Activated CD8-positive, alpha-beta memory T cell treated with anti-CD3 and anti-CD28 coated beads for 1 hour (primary cell): ENCODE data around the gene VAT1L.

Experiments used
- DNase-seq, 2 donors: peaks; one replicate each; pipeline ENCODE4 v3.0.0-alpha.2; 2020; ENCODE audit warnings: low read depth in 1 of 2; ENCODE audit errors: extremely low read depth in 1 of 2

VAT1L gene

GRCh38 chr16:77833921-77834634, 45.7 kb downstream of the VAT1L start:
- no peak for DNase-seq

DNA sequence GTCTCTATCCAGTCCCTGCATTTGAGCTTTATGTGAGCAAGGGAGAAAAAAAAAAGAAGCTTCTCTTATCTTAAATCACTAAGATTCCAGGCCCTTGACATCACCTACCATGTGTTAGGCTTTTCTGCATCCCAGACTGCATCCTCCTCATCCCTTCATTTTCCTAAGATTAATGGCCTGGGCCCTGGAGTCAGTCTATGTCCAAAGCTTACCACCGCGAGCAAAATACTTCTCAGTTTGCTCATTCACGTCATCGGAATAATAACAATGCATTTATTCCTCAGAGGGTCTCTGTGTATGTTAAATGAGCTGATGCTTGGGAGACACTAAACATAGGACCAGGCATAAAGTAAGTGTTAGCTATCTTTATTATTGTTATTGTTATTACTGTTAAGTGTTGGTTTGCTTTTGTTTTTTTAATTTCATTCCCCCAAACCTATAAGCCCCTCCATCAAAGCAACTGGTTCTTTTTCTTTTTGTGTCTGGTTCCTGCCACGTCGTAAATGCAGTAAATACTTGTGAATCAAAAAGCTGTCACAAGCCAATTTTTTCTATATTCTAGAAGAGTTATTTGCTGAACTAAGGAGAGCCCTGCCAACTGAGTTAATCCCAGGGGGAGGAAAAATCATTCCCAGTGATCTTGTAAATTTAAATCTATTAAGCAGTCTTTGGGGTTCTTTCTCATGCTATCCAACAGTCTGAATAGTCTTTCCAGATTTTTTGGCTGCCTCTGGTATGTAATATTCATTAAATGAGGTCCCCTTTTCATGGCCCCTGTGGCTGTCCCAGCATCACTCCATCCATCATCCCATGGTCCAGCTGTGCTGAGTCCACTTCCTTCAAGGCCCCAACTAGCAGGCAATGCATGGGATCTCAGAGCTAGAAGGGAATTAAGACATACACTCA, 46.5 kb downstream of the VAT1L start:
- DNase-seq, result no peak

- DNase-seq, result no peak
Measured at GRCh38 chr16:77836801-77837200, 48.4 kb downstream of the VAT1L start.

GRCh38 chr16:77838597-77839255, 50.4 kb downstream of the VAT1L start:
- DNase-seq, result no peak

DNA sequence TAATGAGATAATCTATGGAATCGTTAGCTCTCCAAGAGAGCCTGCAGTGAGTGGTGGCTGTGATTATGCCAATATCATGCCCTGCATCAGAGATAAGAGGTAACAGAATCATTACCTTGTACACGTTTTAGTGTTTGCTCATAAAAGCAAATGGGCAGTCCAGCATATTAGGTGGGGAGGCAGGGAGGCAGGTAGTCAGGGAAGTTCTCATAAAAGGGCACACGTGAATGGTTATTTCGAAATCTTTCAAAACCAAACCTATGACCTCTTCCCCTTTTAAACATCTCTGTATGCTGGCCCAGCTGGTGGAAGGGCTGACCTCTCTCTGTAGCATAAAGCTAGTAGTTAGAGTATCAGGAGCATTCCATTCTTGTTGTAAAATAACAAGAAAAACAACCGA, 51.7 kb downstream of the VAT1L start:
- DNase-seq, result no peak

GRCh38 chr16:77840673-77841501, 52.5 kb downstream of the VAT1L start:
- no peak for DNase-seq

DNA sequence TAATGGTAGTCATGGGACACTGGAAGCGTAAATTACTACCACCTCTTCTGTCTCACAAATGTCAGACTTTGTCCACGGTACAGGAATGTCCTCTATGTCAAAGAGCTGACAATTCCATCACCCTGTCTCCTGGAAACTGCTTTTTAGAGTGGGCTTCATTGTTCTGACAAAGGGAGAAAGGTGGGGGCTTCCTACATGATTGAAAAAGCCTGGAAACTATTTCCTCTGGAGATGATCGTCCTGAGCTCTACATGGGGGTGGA, 53.1 kb downstream of the VAT1L start:
- DNase-seq, result no peak

DNA sequence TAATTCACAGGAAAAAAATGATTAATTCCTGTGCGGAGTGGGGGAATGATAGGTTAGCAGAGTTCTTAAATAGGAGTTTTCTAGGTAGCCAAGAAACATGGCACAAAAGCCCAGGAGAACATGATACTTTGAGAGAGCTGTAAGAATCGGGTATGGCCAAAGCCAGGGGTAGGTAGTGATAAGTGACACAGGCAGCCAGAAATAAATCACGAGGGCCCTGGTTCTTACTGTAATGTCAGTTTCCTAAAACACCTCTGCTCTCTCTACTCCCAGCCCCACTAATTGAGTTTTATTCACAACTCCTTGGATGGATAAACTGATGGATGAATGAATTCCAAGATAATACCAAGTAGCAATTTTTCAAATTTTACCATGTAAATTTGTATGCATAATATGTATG, 54.1 kb downstream of the VAT1L start:
- DNase-seq, result no peak

GRCh38 chr16:77843405-77843804, 55.0 kb downstream of the VAT1L start:
- no peak for DNase-seq

DNA sequence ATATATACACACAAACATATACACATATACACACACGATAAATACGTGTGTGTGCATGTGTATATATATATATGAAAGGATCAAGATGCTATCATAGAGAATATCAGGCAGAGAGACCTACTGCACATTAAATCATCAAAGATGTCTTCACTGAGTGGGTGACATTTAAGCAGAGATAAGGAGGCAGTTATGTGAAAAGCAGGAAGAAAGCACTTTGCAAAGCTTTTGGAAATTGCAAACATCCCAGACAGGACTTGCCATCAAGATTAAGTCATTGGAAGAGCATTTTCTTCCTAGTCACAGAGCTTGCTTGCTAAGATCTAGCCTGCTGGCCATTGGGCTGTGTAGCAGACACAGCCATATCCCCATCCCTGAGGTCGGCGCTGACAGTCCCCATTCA, 56.4 kb downstream of the VAT1L start:
- no peak for DNase-seq

GRCh38 chr16:77849646-77850258, 61.4 kb downstream of the VAT1L start:
- no peak for DNase-seq

- no peak for DNase-seq
Measured at GRCh38 chr16:77850636-77851333, 62.4 kb downstream of the VAT1L start.

- DNase-seq, result no peak
Measured at GRCh38 chr16:77853161-77853560, 64.8 kb downstream of the VAT1L start.

DNA sequence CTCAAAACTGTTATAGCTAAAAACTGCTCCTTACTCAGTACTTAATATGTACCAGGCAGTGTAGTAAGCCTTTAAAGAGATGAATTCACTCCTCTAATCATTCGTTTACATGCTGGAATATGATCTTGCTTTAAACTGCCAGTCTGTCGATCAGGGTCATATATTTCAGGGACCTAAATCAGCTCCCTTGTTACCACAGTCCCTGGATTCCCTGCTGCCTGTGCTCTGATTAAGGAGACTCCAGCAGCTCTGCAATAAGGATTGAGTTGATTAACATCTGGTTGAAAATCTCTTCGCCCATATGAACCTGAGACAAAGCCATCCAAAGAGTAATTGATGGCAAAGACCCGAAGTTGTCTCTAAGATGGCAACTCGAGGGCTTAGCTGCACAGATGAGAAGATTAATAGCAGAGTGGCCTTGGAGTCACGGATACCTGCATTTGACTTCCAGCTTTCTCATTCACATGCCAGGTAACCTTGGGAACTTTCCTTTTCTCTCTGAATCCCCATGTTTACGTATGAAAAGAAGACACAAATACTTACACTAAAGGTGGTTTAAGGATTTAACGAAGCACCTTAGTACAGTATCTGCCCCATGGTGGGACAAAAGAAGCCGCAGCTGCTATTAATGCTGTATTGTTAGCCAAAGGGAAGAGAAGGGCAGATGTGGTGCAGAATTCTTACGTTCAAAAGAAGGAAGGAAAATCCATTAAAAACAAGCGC, 68.2 kb downstream of the VAT1L start:
- no peak for DNase-seq

GRCh38 chr16:77858060-77858459, 69.7 kb downstream of the VAT1L start:
- DNase-seq, result no peak

DNA sequence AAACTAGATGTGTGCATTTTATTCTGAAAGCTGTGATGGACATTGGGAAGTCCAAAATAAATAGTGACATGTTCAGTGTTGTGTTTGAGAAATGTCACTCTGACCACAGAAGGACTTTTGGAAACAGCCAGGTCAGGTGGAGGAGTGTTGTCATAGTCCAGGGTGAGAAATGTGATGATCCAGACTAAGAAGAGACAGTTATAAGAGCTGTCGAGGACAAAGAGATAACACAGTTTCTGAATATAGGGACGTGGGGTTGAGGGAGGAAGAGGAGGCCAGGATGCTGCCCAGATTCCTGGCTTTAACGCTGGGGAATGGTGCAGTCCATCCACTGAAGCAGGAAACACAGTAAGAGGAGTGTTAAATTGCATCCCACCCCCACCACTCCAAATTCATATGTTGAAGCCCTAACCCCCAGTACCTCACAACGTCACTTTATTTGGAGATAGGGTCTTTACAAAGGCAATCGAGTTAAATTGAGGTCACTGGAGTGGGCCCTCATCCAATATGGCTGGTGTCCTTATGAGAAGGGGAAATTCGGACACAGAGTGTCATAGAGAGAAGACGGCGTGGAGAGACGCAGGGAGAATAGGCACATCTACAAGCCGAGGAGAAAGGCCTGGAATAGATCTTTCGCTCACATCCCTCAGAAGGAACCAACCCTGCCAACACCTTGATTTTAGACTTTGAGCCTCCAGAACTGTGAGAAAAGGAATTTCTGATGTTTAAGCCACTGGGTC, 71.3 kb downstream of the VAT1L start:
- no peak for DNase-seq

GRCh38 chr16:77860953-77861352, 72.6 kb downstream of the VAT1L start:
- DNase-seq, result no peak

- DNase-seq, result no peak
Measured at GRCh38 chr16:77863250-77863649, 74.9 kb downstream of the VAT1L start.

DNA sequence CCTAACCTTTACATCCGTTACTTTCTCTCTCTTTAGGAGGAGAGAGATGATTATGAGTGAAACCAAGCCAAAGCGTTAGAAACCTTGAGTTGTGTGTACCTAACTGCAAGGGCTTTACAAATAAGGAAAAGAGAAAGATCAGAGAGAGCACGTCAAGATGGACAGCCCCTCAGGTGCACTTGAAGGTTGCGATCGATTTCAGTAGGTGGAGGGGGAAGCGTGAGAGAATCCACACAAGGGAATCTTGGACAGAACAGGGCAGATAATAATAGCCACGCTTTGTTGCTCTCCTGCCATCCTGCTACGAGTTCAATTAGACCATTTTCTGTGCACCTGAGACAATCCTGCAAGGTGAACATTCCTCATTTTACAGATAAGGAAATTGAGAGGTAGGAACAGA, 78.4 kb downstream of the VAT1L start:
- no peak for DNase-seq
